Measurements from ENCODE around the gene ACBD7.

DNA sequence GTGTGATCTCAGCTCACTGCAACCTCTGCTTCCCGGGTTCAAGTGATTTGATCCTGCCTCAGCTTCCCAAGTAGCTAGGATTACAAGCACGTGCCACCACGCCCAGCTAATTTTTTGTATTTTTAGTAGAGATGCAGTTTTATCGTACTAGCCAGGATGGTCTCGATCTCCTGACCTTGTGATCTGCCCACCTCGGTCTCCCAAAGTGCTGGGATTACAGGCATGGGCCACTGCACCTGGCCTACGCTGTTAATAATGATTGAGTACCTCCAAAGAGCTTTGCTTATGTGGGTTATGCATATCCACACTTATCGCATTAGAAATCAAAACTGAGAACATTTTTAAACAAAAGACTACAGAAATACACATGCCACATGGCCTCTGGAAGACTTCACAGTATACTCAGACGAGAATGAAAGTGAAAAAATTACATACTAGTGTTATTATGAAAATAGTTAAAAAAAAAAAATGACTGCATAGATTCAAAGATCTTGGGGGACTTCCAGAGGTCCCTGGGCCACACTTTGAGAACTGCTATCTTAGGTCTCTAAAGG, 34.0 kb upstream of the ACBD7 start:
- TF ChIP-seq POLR2A (IDR thresholded peaks at IDR 0.05) (no peak), CTCF (IDR thresholded peaks at IDR 0.05) (no peak)

Measured in testis (tissue), 2 donors.